B cell (primary cell): ENCODE data around the gene C2orf74. TPM values are rescaled to one million over a fixed set of nuclear protein-coding genes. Genes with fewer than 3 reads are reported as not detected.

ENCODE experiments used
- ATAC-seq: fragments of 200-7000 bp; cut with Tn5 transposase; one replicate; pipeline ENCODE4 v1.10.0; 2021; ENCODE audit warnings: low read depth, mild to moderate bottlenecking, moderate number of reproducible peaks, moderate library complexity
- CTCF ChIA-PET: fragments of 350-600 bp; sonication (Branson Sonifier 250); formaldehyde crosslinking; loops from one replicate; lab custom pipeline; 2021; ENCODE audit warnings: antibody characterized with exemption, inconsistent platforms; lab: Charles Lee
- POLR2A ChIA-PET: fragments of 350-600 bp; sonication (Branson Sonifier 250); formaldehyde crosslinking; loops from one replicate; lab custom pipeline; 2021; ENCODE audit warnings: antibody characterized with exemption; lab: Charles Lee
- DNase-seq: peaks from one replicate; pipeline ENCODE4 v3.0.0; 2013
- H2AFZ ChIP-seq: 2 replicates; pipeline ENCODE4 v1.6.1; 2012; ENCODE audit warnings: mild to moderate bottlenecking, low read depth, low read length; ENCODE audit not compliant: insufficient read depth, poor library complexity, severe bottlenecking
- H3K27ac ChIP-seq, 2 donors: 1 replicate in 1 of 2; 2 replicates in 1 of 2; pipeline ENCODE4 v1.5.1; 2012 to 2013; ENCODE audit warnings: low read length in 2 of 2, mild to moderate bottlenecking in 2 of 2, moderate library complexity in 1 of 2
- H3K27me3 ChIP-seq, 4 experiments: fragments of 200-600 bp in 1 of 4; sonication (generic) in 1 of 4; replicated peaks in 1 of 4; 1 replicate in 2 of 4; 2 replicates in 2 of 4; pipeline versions ENCODE4 v1.6.1 to v1.7.0; 2013 to 2016; ENCODE audit warnings: low read length in 3 of 4, mild to moderate bottlenecking in 2 of 4, mixed read lengths in 1 of 4, moderate library complexity in 1 of 4; ENCODE audit not compliant: insufficient read depth in 4 of 4, control insufficient read depth in 3 of 4; ENCODE audit errors: control extremely low read depth in 1 of 4
- H3K36me3 ChIP-seq, 2 experiments: replicated peaks in 1 of 2; 1 replicate in 1 of 2; 2 replicates in 1 of 2; pipeline versions ENCODE4 v1.6.1 to v1.7.1; 2013; ENCODE audit warnings: low read length in 1 of 2; ENCODE audit not compliant: insufficient read depth in 2 of 2, control insufficient read depth in 1 of 2; ENCODE audit errors: control extremely low read depth in 1 of 2, extremely low read depth in 1 of 2
- H3K4me1 ChIP-seq, 2 donors: fragments of 200-600 bp in 1 of 2; sonication (generic) in 1 of 2; 1 replicate in 1 of 2; 2 replicates in 1 of 2; pipeline versions ENCODE4 v1.5.1 to v1.6.1; 2013 to 2017; ENCODE audit warnings: low read length in 2 of 2; ENCODE audit not compliant: control insufficient read depth in 2 of 2, insufficient read depth in 2 of 2
- H3K4me2 ChIP-seq: replicated peaks from 2 replicates; pipeline ENCODE3; 2012; ENCODE audit warnings: mild to moderate bottlenecking, low read depth, low read length; ENCODE audit not compliant: poor library complexity, severe bottlenecking
- H3K4me3 ChIP-seq, 5 experiments: fragments of 200-600 bp in 1 of 5; sonication (generic) in 1 of 5; 1 replicate in 3 of 5; 2 replicates in 2 of 5; pipeline versions ENCODE4 v1.5.1 to v1.7.0; 2011 to 2016; ENCODE audit warnings: low read length in 4 of 5, mild to moderate bottlenecking in 4 of 5, low read depth in 2 of 5, control low read depth in 1 of 5, moderate library complexity in 1 of 5; ENCODE audit not compliant: insufficient read depth in 1 of 5; ENCODE audit errors: control extremely low read depth in 1 of 5, extremely low read depth in 1 of 5
- H3K79me2 ChIP-seq: fragments of 200-600 bp; sonication (generic); one replicate; pipeline ENCODE4 v1.6.0; 2016; ENCODE audit warnings: low read length; ENCODE audit not compliant: control insufficient read depth, insufficient read depth
- H3K9ac ChIP-seq: fragments of 200-600 bp; sonication (generic); 2 replicates; pipeline ENCODE4 v1.6.1; 2017; ENCODE audit warnings: mild to moderate bottlenecking, low read length, moderate library complexity
- H3K9me3 ChIP-seq, 3 donors: one replicate each; pipeline versions ENCODE4 v1.6.1 to v1.7.1; 2013; ENCODE audit warnings: low read length in 2 of 3; ENCODE audit not compliant: control insufficient read depth in 2 of 3, insufficient read depth in 1 of 3; ENCODE audit errors: control extremely low read depth in 1 of 3
- H4K20me1 ChIP-seq: 2 replicates; pipeline ENCODE4 v1.6.0; 2012; ENCODE audit warnings: mild to moderate bottlenecking, low read length; ENCODE audit not compliant: insufficient read depth, control insufficient read depth, poor library complexity, severe bottlenecking
- H3K27ac Mint-ChIP-seq: one replicate; pipeline ENCODE4 v1.8.0; 2021; ENCODE audit warnings: mixed read lengths
- H3K27me3 Mint-ChIP-seq: one replicate; pipeline ENCODE4 v1.8.0; 2021; ENCODE audit warnings: mixed read lengths
- H3K4me1 Mint-ChIP-seq: one replicate; pipeline ENCODE4 v1.8.0; 2021; ENCODE audit warnings: mixed read lengths
- H3K4me3 Mint-ChIP-seq: one replicate; pipeline ENCODE4 v1.8.0; 2021; ENCODE audit warnings: mixed read lengths
- H3K9me3 Mint-ChIP-seq: one replicate; pipeline ENCODE4 v1.8.0; 2022; ENCODE audit warnings: mixed read lengths; ENCODE audit not compliant: insufficient read depth
- CTCF ChIP-seq: fragments of 200-600 bp; IDR thresholded peaks from one replicate; pipeline ENCODE4 v1.8.0; 2022; ENCODE audit warnings: antibody characterized with exemption, mild to moderate bottlenecking
- EZH2 ChIP-seq: IDR thresholded peaks from 2 replicates; pipeline ENCODE4 v1.6.1; 2012; ENCODE audit warnings: borderline replicate concordance, low read depth, mild to moderate bottlenecking, moderate library complexity, low read length; ENCODE audit not compliant: insufficient read depth, poor library complexity, severe bottlenecking
- WGBS: methylation state at CpG from one replicate; pipeline ENCODE4 v1.1.5; 2013; ENCODE audit warnings: missing lambda C conversion rate; ENCODE audit not compliant: insufficient coverage; 5-methylcytosine and 5-hydroxymethylcytosine counted together
- intact Hi-C: fragments of 100-400 bp; cut with micrococcal nuclease; formaldehyde crosslinking; loops from one replicate; pipeline ENCODE4 v1.10.0; 2022
- polyA plus RNA-seq: library from polyadenylated mRNA; depleted of rRNA; stranded (reverse); fragments of >200 nt; gene quantifications from 2 replicates; pipeline ENCODE4 v1.2.3, GENCODE V29; 2012
- total RNA-seq, 2 donors: library from RNA; stranded (reverse); fragments of 120-200 nt in 1 of 2; gene quantifications; 1 replicate in 1 of 2; 2 replicates in 1 of 2; pipeline versions ENCODE4 v1.2.3 to v1.2.4, GENCODE V29; 2013 to 2022

Gene C2orf74
- total and polyA plus RNA-seq, 2 donors (not counting 1 experiment from before 2014, with no cell fraction given), result 11.1 to 16.2 TPM

DNA sequence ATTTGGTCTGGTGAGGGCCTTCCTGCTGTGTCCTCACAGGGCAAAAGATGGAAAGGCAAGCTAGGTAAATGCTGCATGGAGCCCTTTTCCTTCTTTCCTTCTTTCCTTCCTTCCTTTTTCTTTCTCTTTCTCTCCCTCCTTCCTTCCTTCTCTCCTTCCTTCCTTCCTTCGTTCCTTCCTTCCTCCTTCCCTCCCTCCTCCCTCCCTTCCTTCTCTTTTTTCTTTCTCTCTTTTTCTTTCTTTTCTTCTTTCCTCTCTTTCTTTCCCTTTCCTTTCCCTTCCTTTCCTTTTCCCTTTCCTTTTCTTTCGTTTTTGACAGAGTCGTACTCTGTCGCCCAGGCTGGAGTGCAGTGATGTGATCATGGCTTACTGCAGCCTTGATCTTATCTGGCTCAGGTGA, 23.1 kb upstream of the C2orf74 start:
- no peak overlapping the region for H2AFZ ChIP-seq
- no peak for DNase-seq
- 97% methylated on average over 2 of the region's 4 CpGs for WGBS
- CTCF ChIA-PET, result no interaction called here
- TF ChIP-seq CTCF (no peak), EZH2 (no peak)
- H3K27me3 ChIP-seq, result no peaks in the 10 kb centered on the region
- Mint-ChIP-seq H3K4me1 (peaks cover 2% of the 10 kb centered on the region), H3K9me3 (no peaks in the 10 kb centered on the region), H3K4me3 (no peak overlapping the region), H3K27ac (no peak overlapping the region), H3K27me3 (no peaks in the 10 kb centered on the region)
- H3K4me3 ChIP-seq, result no peak overlapping the region
- POLR2A ChIA-PET, result no interaction called here
- H4K20me1 ChIP-seq, result no peaks in the 10 kb centered on the region
- H3K9ac ChIP-seq, result no peak overlapping the region
- no peak overlapping the region for H3K4me2 ChIP-seq
- H3K9me3 ChIP-seq, result no peaks in the 10 kb centered on the region
- no peak for ATAC-seq
- no peak overlapping the region for H3K27ac ChIP-seq
- peaks cover 0 to 4% of the 10 kb centered on the region in 2 experiments for H3K36me3 ChIP-seq
- H3K4me1 ChIP-seq, result no peaks in the 10 kb centered on the region
- intact Hi-C loops, result no loop called here
- no peaks in the 10 kb centered on the region for H3K79me2 ChIP-seq

GRCh38 chr2:61141151-61141550, 20.8 kb upstream of the C2orf74 start:
- CTCF ChIA-PET, result no interaction called here
- Histone ChIP-seq H3K4me3 (no peak overlapping the region), H2AFZ (no peak overlapping the region), H3K79me2 (peaks cover 10% of the 10 kb centered on the region), H3K27me3 (no peaks in the 10 kb centered on the region), H3K9ac (no peak overlapping the region), H3K27ac (no peak overlapping the region), H4K20me1 (no peaks in the 10 kb centered on the region), H3K4me1 (peaks cover 8 to 11% of the 10 kb centered on the region in 2 donors), H3K9me3 (no peaks in the 10 kb centered on the region), H3K4me2 (no peak overlapping the region), H3K36me3 (peaks cover 0 to 4% of the 10 kb centered on the region in 2 experiments)
- Mint-ChIP-seq H3K27me3 (no peaks in the 10 kb centered on the region), H3K27ac (no peak overlapping the region), H3K4me3 (no peak overlapping the region), H3K9me3 (no peaks in the 10 kb centered on the region), H3K4me1 (peaks cover 12% of the 10 kb centered on the region)
- TF ChIP-seq EZH2 (no peak), CTCF (no peak)
- ATAC-seq (no peak), DNase-seq (no peak)
- POLR2A ChIA-PET, result no interaction called here
- intact Hi-C loops, result no loop called here
- no CpG with 5 or more reads among the region's 1 CpG for WGBS
